ENCODE data around the gene HOPX.
"Not testable (repeated sequence)": the region's sequence is repeated elsewhere in the genome, so short reads cannot be mapped to it uniquely, and the experiment has no call there.

The HOPX gene

GRCh38 chr4:56613101-56613862, 67.8 kb downstream of the HOPX start:
- DNase-seq (ENCODE audit: low read depth in 1 of 2, low spot score in 1 of 2): no peak
- TF ChIP-seq SPI1 (IDR thresholded peaks at IDR 0.05; ENCODE audit: borderline replicate concordance, low read depth) (no peak), CTCF (IDR thresholded peaks at IDR 0.05; ENCODE audit: insufficient read depth, low read length) (no peak), POLR2AphosphoS5 (IDR thresholded peaks at IDR 0.05; ENCODE audit: low read depth) (no peak), REST (IDR thresholded peaks at IDR 0.05; ENCODE audit: insufficient replicate concordance, low read depth) (no peak), GABPA (IDR thresholded peaks at IDR 0.05; ENCODE audit: low read depth) (no peak)
- H3K27me3 ChIP-seq (ENCODE audit: insufficient read depth, poor library complexity, severe bottlenecking): no peaks in the 10 kb centered on the region
- no peak overlapping the region for H3K4me3 ChIP-seq (replicated peaks; ENCODE audit: insufficient read depth, low read length)
- H3K27ac ChIP-seq (replicated peaks): no peak overlapping the region

GRCh38 chr4:56612282-56612681, 68.8 kb downstream of the HOPX start:
- TF ChIP-seq GABPA (IDR thresholded peaks at IDR 0.05; ENCODE audit: low read depth): no peak
- no peak for TF ChIP-seq CTCF (IDR thresholded peaks at IDR 0.05; ENCODE audit: insufficient read depth, low read length)
- TF ChIP-seq REST (IDR thresholded peaks at IDR 0.05; ENCODE audit: insufficient replicate concordance, low read depth): no peak
- no peak for TF ChIP-seq SPI1 (IDR thresholded peaks at IDR 0.05; ENCODE audit: borderline replicate concordance, low read depth)
- TF ChIP-seq POLR2AphosphoS5 (IDR thresholded peaks at IDR 0.05; ENCODE audit: low read depth): no peak
- no peak for DNase-seq (ENCODE audit: low read depth in 1 of 2, low spot score in 1 of 2)
- H3K4me3 ChIP-seq (replicated peaks; ENCODE audit: insufficient read depth, low read length): no peak overlapping the region
- H3K27ac ChIP-seq (replicated peaks): no peak overlapping the region
- no peaks in the 10 kb centered on the region for H3K27me3 ChIP-seq (ENCODE audit: insufficient read depth, poor library complexity, severe bottlenecking)

- TF ChIP-seq SPI1 (IDR thresholded peaks at IDR 0.05; ENCODE audit: borderline replicate concordance, low read depth) (no peak), POLR2AphosphoS5 (IDR thresholded peaks at IDR 0.05; ENCODE audit: low read depth) (no peak), GABPA (IDR thresholded peaks at IDR 0.05; ENCODE audit: low read depth) (no peak), REST (IDR thresholded peaks at IDR 0.05; ENCODE audit: insufficient replicate concordance, low read depth) (no peak), CTCF (IDR thresholded peaks at IDR 0.05; ENCODE audit: insufficient read depth, low read length) (no peak)
- Histone ChIP-seq H3K27ac (replicated peaks) (no peak overlapping the region), H3K4me3 (replicated peaks; ENCODE audit: insufficient read depth, low read length) (no peak overlapping the region), H3K27me3 (ENCODE audit: insufficient read depth, poor library complexity, severe bottlenecking) (no peaks in the 10 kb centered on the region)
- DNase-seq (ENCODE audit: low read depth in 1 of 2, low spot score in 1 of 2): no peak
Measured at GRCh38 chr4:56611501-56611900, 69.6 kb downstream of the HOPX start.

GRCh38 chr4:56610170-56610569, 70.9 kb downstream of the HOPX start:
- H3K27ac ChIP-seq (replicated peaks); H3K4me3 ChIP-seq (replicated peaks; ENCODE audit: insufficient read depth, low read length); H3K27me3 ChIP-seq (ENCODE audit: insufficient read depth, poor library complexity, severe bottlenecking); DNase-seq (ENCODE audit: low read depth in 1 of 2, low spot score in 1 of 2): not testable (repeated sequence)

Measured in HL-60 (cell line).